A549 (cell line): Measurements from ENCODE around the gene KCNN3. TPM values are rescaled to one million over a fixed set of nuclear protein-coding genes. Genes with fewer than 3 reads are reported as not detected.
A peak's percentile ranks its signal among the peaks of the same experiment; 100 is the strongest.

Source experiments
- ATAC-seq, 2 experiments: fragments of 200-7000 bp in 1 of 2; fragments of >200 bp in 1 of 2; cut with Nextera tagmentation in 1 of 2; cut with Tn5 transposase in 1 of 2; 3 replicates each; pipeline versions ENCODE4 v1.8.0 to v1.9.1; 2018 to 2020; ENCODE audit warnings: mild to moderate bottlenecking in 1 of 2, moderate library complexity in 1 of 2
- CTCF ChIA-PET: fragments of 300-600 bp; sonication (Branson Sonifier 250); formaldehyde crosslinking; extraction: SDS; loops from one replicate; lab custom pipeline; 2021; ENCODE audit warnings: antibody characterized with exemption, inconsistent platforms; lab: Yijun Ruan, JAX
- POLR2A ChIA-PET: fragments of 350-600 bp; formaldehyde crosslinking; extraction: SDS; loops from one replicate; lab custom pipeline; 2021; ENCODE audit warnings: antibody characterized with exemption, inconsistent platforms; lab: Yijun Ruan, JAX
- DNase-seq, 2 experiments: peaks; one replicate each; pipeline versions ENCODE4 v3.0.0 to v3.0.0-alpha.2; 2011 to 2016; ENCODE audit warnings: low read depth in 1 of 2, low spot score in 1 of 2
- FAIRE-seq: peaks from 2 replicates; lab custom pipeline; 2011; peaks lifted over from hg19 to GRCh38; lab: Jason Lieb, UNC
- H3K27ac ChIP-seq, 2 experiments: fragments of >200 bp; sonication (Bioruptor Twin); formaldehyde crosslinking; 3 replicates each; pipeline ENCODE4 v1.5.1; 2016 to 2017
- H3K4me1 ChIP-seq: fragments of >200 bp; sonication (Bioruptor Twin); formaldehyde crosslinking; 3 replicates; pipeline ENCODE4 v1.6.1; 2016
- H3K4me2 ChIP-seq: fragments of >200 bp; sonication (Bioruptor Twin); formaldehyde crosslinking; 3 replicates; pipeline ENCODE4 v1.6.1; 2016
- H3K4me3 ChIP-seq: fragments of >200 bp; sonication (Bioruptor Twin); formaldehyde crosslinking; 3 replicates; pipeline ENCODE4 v1.5.1; 2016
- H3K9me3 ChIP-seq: fragments of >200 bp; sonication (Bioruptor Twin); formaldehyde crosslinking; 3 replicates; pipeline ENCODE4 v1.6.1; 2016
- CBX8 ChIP-seq: fragments of 200-600 bp; sonication (generic); IDR thresholded peaks from 2 replicates; pipeline ENCODE4 v1.6.1; 2016
- CEBPB ChIP-seq, 2 experiments: fragments of >200 bp in 1 of 2; sonication (Bioruptor Twin) in 1 of 2; formaldehyde crosslinking in 1 of 2; IDR thresholded peaks; 2 replicates each; pipeline ENCODE4 v1.6.1; 2012 to 2016
- E2F6 ChIP-seq: IDR thresholded peaks from 2 replicates; pipeline ENCODE4 v1.6.1; 2012; ENCODE audit warnings: low read depth, borderline replicate concordance
- EHF ChIP-seq: fragments of 250-450 bp; sonication (Bioruptor Pico); IDR thresholded peaks from 2 replicates; pipeline ENCODE4 v1.5.0; 2020; ENCODE audit warnings: mild to moderate bottlenecking
- ELK1 ChIP-seq: fragments of 150-350 bp; IDR thresholded peaks from 2 replicates; pipeline ENCODE4 v1.6.1; 2014; ENCODE audit warnings: low read depth, mild to moderate bottlenecking, low read length
- ESRRA ChIP-seq: fragments of 150-350 bp; IDR thresholded peaks from 2 replicates; pipeline ENCODE4 v1.6.1; 2014; ENCODE audit warnings: mild to moderate bottlenecking, low read length, borderline replicate concordance
- FOXS1 ChIP-seq: fragments of 250-450 bp; sonication (Bioruptor Pico); IDR thresholded peaks from 2 replicates; pipeline ENCODE4 v1.5.0; 2020; ENCODE audit warnings: mild to moderate bottlenecking, moderate library complexity
- HDAC2 ChIP-seq: fragments of 200-600 bp; sonication (generic); IDR thresholded peaks from 2 replicates; pipeline ENCODE4 v1.6.1; 2016
- HES2 ChIP-seq: fragments of >200 bp; sonication (Bioruptor Twin); formaldehyde crosslinking; IDR thresholded peaks from 2 replicates; pipeline ENCODE4 v1.6.1; 2016
- HMGXB4 ChIP-seq: fragments of 250-450 bp; sonication (Bioruptor Pico); IDR thresholded peaks from 2 replicates; pipeline ENCODE4 v1.5.0; 2021; ENCODE audit warnings: mild to moderate bottlenecking, moderate library complexity, borderline replicate concordance
- HOXB13 ChIP-seq: fragments of 250-450 bp; sonication (Bioruptor Pico); IDR thresholded peaks from 2 replicates; pipeline ENCODE4 v1.5.0; 2020; ENCODE audit warnings: low read depth, mild to moderate bottlenecking, moderate library complexity
- HOXB5 ChIP-seq: fragments of 250-450 bp; sonication (Bioruptor Pico); IDR thresholded peaks from 2 replicates; pipeline ENCODE4 v1.5.0; 2020; ENCODE audit warnings: mild to moderate bottlenecking, moderate library complexity
- MAFK ChIP-seq: fragments of 450-650 bp; IDR thresholded peaks from 2 replicates; pipeline ENCODE4 v1.6.1; 2014; ENCODE audit not compliant: partially characterized antibody
- MYC ChIP-seq: IDR thresholded peaks from 2 replicates; pipeline ENCODE4 v1.6.1; 2012; ENCODE audit warnings: mild to moderate bottlenecking, inconsistent platforms, low read length, improper control_type of control experiment, borderline replicate concordance
- NFE2L2 ChIP-seq: fragments of 150-350 bp; conservative IDR thresholded peaks from 2 replicates; pipeline ENCODE4 v1.6.1; 2014; ENCODE audit warnings: low read length
- PBX3 ChIP-seq: IDR thresholded peaks from 2 replicates; pipeline ENCODE4 v1.6.1; 2012
- POLR2A ChIP-seq: IDR thresholded peaks from 2 replicates; pipeline ENCODE4 v1.6.1; 2012; ENCODE audit warnings: mild to moderate bottlenecking, low read length
- POLR2AphosphoS2 ChIP-seq: conservative IDR thresholded peaks from 2 replicates; pipeline ENCODE4 v1.6.1; 2012; ENCODE audit warnings: low read length, improper control_type of control experiment, inconsistent platforms
- RAD21 ChIP-seq, 2 experiments: fragments of >200 bp in 1 of 2; sonication (Bioruptor Twin) in 1 of 2; formaldehyde crosslinking in 1 of 2; IDR thresholded peaks in 1 of 2; conservative IDR thresholded peaks in 1 of 2; 2 replicates in 1 of 2; 3 replicates in 1 of 2; pipeline ENCODE4 v1.6.1; 2012 to 2018; ENCODE audit warnings: inconsistent platforms in 1 of 2
- RCOR1 ChIP-seq: fragments of 150-350 bp; IDR thresholded peaks from 2 replicates; pipeline ENCODE4 v1.6.1; 2014; ENCODE audit warnings: antibody characterized with exemption, low read length, low read depth
- RNF2 ChIP-seq: fragments of 200-600 bp; sonication (generic); IDR thresholded peaks from 2 replicates; pipeline ENCODE4 v1.6.1; 2016; ENCODE audit warnings: low read depth, mild to moderate bottlenecking, antibody characterized with exemption, moderate library complexity, borderline replicate concordance
- SMC3 ChIP-seq: fragments of >200 bp; sonication (Bioruptor Twin); formaldehyde crosslinking; IDR thresholded peaks from 3 replicates; pipeline ENCODE4 v1.6.1; 2018; ENCODE audit warnings: inconsistent platforms
- WGBS: methylation state at CpG from one replicate; pipeline ENCODE4 v1.1.6; 2017; ENCODE audit errors: missing lambda C conversion rate; 5-methylcytosine and 5-hydroxymethylcytosine counted together
- polyA plus RNA-seq, 4 experiments: library from polyadenylated mRNA; depleted of rRNA in 3 of 4; stranded (reverse); fragments of >200 nt; fragmentation: RNase III in 1 of 4; extraction: RNeasy Plus Mini Kit Qiagen cat#74134 plus additional on column Dnase treatment in 1 of 4; gene quantifications; 2 replicates in 3 of 4; 3 replicates in 1 of 4; pipeline ENCODE4 v1.2.3, GENCODE V29; 2011 to 2017

Gene KCNN3
- polyA plus RNA-seq, 2 of the 4 experiments (the other 2 are of a cell fraction), result 0.01 to 0.03 TPM

- ChIA-PET CTCF (interaction anchor here (0.7 to 1.7 kb wide), 5 partner anchors 9 to 149 kb away, joined by 3 to 5 read pairs (median 4); no protein-coding TSS in a partner anchor), POLR2A (no interaction called here)
- FAIRE-seq (no peak), ATAC-seq (peak in 1 of 2 experiments; percentile 39; a peak in 2 of 6 replicates), DNase-seq (peak in 1 of 2 experiments; percentile 36)
- Histone ChIP-seq H3K4me1 (peaks cover 24% of the 10 kb centered on the region), H3K4me3 (no peak overlapping the region), H3K9me3 (no peaks in the 10 kb centered on the region), H3K27ac (peak overlapping the region in 1 of 2 experiments; percentile 78; a peak in 2 of 6 replicates), H3K4me2 (no peak overlapping the region)
- 62% methylated on average over 6 of the region's 6 CpGs for WGBS
- TF ChIP-seq ELK1 (no peak), MAFK (peak; percentile 69)
Observed at GRCh38 chr1:154729031-154729442, 141.0 kb downstream of the KCNN3 start.

GRCh38 chr1:154726896-154727753 is 143.0 kb downstream of the KCNN3 start:
- no peak overlapping the region for H3K4me2 ChIP-seq
- no peak for TF ChIP-seq EHF (CRISPR knock-in tag)
- CTCF ChIA-PET, result interaction anchor here (0.7 to 1.5 kb wide), 4 partner anchors 12 to 217 kb away, joined by 3 to 5 read pairs (median 4); no protein-coding TSS in a partner anchor
- no peak for ATAC-seq
- DNase-seq, result no peak
- peaks cover 24% of the 10 kb centered on the region for H3K4me1 ChIP-seq
- no peak overlapping the region for H3K4me3 ChIP-seq
- POLR2A ChIA-PET, result no interaction called here
- H3K27ac ChIP-seq, result peak overlapping the region in 1 of 2 experiments; percentile 42; a peak in 1 of 6 replicates
- FAIRE-seq, result no peak
- no peaks in the 10 kb centered on the region for H3K9me3 ChIP-seq
- 83% methylated on average over 13 of the region's 13 CpGs for WGBS

- no peak for TF ChIP-seq RNF2
- no peak for TF ChIP-seq POLR2AphosphoS2
- no peak for TF ChIP-seq NFE2L2
- no peak for TF ChIP-seq E2F6
- TF ChIP-seq SMC3, result no peak
- TF ChIP-seq FOXS1 (CRISPR knock-in tag), result no peak
- TF ChIP-seq RAD21 (conservative IDR thresholded peaks at IDR 0.05 in 1 of 2, IDR thresholded peaks at IDR 0.05 in 1 of 2), result no peak
- no peak for TF ChIP-seq POLR2A
- no peak for TF ChIP-seq ESRRA
- TF ChIP-seq HOXB5 (CRISPR knock-in tag), result no peak
- TF ChIP-seq CBX8, result no peak
- TF ChIP-seq MYC, result no peak
- no peak for TF ChIP-seq HOXB13 (CRISPR knock-in tag)
- no peak for TF ChIP-seq HES2
- TF ChIP-seq PBX3, result no peak
- TF ChIP-seq CEBPB (IDR thresholded peaks at IDR 0.05), result no peak
- TF ChIP-seq RCOR1, result no peak
- TF ChIP-seq HMGXB4 (CRISPR knock-in tag), result no peak
- TF ChIP-seq HDAC2, result no peak
- Histone ChIP-seq H3K27ac (peak overlapping the region in 1 of 2 experiments; percentile 42; a peak in 1 of 6 replicates), H3K4me3 (no peak overlapping the region), H3K9me3 (no peaks in the 10 kb centered on the region), H3K4me2 (no peak overlapping the region), H3K4me1 (peaks cover 24% of the 10 kb centered on the region)
- FAIRE-seq (no peak), DNase-seq (no peak), ATAC-seq (0 out of 6 replicates have a peak, but pooled peaks of 1 of the 2 experiments have one; percentile 19)
- ChIA-PET CTCF (interaction anchor here (0.6 kb wide), 1 partner anchor 728 kb away, joined by 3 read pairs; no protein-coding TSS in a partner anchor), POLR2A (no interaction called here)
- WGBS, result 63% methylated on average over 10 of the region's 10 CpGs
Observed at GRCh38 chr1:154726443-154726842, 143.6 kb downstream of the KCNN3 start.
